GM11168 (cell line): ENCODE results near the gene TTC32.

Source experiments
- in situ Hi-C: fragments of 300-500 bp; cut with MboI; formaldehyde crosslinking; loops from one replicate; pipeline ENCODE4 v1.12.0; 2022; ENCODE audit warnings: low sequenced_read_pairs; ENCODE audit not compliant: unreplicated experiment

TTC32 gene

DNA sequence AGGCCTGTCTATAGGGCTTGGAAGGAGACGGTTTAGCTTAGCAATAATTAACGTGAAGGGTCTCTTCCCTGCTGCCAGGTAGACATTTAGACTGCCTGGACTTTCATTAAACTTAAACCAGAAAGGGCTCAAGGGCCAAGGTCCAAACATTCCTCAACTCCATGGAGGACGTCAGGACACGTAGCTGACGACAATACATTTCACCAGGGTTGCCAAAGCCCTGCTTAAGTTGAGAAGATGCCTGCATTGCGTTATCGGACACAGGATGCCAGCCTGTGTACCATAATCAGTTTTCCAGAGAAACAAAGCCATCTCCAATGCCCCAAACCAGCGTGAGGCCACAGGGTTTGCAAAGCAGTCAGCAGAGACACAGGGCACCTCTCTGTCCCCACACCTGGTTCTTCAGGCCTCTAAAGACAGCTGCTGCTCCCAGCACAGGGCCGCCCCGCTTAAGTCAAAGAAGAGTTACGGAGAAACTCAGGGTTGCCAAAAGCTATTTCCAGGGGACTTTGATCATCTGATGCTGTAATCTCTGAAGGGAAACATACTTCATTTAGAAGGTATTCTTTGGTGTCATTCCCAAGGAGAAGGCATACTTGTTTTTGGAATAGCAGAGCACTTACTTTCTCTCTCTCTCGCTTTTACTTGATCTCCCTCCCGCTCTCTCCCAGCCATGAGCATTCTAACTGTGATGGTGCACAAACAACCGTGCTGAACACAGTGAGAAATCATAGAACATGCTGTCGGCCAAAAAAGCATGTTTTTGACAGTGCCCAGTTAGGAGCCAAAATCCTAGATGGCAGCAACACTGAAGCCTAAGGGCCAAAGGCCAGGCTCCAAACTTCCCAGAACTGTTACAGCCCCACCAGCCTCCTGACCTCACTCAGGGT lies 46.0 kb downstream of the TTC32 start:
- in situ Hi-C loops, result loop anchor here (10.0 to 25.0 kb wide), 2 partner anchors 501 to 1093 kb away; partner anchors contain the start of gene OSR1

DNA sequence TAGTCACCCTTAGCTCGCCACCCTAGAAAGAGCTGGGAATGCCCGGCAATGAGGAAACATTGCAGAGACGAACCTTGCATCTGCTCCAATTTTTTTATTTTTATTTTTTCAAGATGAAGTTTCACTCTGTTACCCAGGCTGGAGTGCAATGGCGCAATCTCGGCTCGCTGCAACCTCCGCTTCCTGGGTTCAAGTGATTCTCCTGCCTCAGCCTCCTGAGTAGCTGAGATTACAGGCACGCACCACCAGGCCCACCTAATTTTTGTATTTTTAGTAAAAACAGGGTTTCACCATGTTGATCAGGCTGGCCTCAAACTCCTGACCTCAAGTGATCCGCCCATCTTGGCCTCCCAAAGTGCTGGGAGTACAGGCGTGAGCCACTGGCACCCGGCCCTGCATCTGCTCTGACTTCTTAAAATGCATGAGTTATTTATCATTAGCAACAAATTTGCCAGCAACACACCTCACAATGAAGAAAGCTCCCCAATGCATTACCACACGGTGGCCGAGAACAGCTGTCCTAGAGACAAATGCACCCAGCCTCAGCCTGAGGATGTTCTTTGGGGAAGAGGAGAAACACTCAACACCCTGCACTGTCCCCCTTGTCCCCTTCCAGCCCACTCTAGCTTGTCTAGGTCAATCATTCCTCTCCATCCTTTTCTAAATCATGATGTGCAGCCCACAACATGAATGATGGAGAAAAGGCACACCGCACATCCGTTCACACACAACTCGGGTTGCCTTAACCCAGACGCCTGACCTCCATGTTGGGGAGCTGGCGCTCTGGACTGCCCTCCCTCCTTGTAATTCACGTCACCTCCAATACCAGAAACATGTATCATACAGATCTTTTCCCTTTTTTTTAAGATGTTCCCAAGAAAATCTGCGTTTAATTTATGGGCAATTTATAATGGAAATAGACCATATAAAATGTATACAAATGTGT lies 46.9 kb downstream of the TTC32 start:
- in situ Hi-C loops, result loop anchor here (5.0 to 25.0 kb wide), 3 partner anchors 500 to 1333 kb away; partner anchors contain the start of gene OSR1

DNA sequence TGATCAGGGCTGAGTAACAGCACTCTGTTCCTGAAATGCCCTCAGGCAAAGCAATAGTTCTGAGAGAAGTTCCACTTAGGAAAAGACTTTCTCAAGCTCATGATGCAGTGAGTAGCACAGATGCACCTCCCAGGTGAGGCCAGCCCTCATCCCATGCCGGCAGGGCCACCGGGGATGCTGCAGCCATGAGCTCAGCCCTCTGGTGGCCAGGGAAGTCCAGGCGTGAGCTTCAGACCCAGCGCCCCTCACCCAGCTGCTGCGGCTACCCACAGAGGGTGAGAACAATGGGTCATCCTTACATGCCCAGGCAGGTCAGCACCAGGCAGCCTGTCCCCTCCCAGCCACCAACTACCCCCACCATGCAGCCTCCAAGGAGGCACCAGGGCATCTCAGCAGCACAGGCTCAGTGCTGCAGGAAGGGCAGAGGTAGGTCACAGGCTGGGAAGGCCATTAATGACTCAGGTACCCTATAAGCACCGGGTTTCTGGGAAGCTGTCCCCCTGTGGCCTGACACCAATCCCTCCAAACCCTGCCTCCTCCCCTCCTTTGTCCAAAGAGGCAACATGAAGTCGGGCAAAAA lies 50.6 kb downstream of the TTC32 start:
- in situ Hi-C loops, result loop anchor here (5.0 to 25.0 kb wide), 3 partner anchors 496 to 1329 kb away; partner anchors contain the start of gene OSR1

DNA sequence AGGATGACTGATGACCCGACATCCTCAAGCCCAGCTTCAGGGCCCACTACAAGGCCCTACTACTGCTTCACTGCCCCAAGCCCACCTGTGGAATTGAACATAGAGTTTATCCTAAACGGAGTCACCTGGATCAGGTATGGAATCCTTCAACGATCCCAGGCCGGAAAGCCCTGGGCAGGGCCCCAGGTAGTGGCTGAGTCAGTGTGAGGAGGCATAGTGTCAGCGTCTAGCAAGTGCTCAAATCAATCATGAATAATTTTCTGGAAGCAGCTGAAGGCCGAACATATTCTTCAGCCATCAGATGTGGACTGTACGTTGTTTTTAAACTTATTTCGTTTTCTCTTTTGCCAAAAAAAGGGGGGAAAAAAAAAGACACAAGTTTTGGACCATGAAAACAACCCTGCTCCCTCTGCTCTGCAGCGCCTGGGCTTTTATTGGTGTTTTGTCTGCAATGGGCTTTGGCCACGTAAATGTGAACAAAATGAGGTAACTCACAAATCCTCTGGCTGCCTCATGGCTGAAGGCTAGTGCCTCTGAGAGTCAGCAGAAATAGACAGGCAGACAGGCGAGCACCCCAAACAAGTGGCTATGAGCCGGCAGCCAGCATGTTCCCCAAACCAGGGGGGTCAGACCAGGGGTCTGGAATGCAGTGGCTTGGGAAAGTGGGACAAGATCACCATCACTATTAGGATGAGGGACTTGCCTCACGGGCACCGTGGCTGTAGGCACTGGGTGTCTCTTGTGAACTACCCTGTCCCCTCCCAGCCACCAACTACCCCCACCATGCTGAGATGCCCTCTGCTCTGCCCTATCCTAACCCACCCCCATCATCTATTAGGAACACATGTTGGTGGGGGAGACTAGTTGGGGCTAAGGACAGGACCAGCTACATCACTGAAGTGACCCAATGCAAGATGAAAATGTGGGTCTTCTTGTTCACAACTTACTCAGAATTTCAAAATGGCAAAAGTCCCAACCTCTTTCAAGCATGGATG lies 51.4 kb downstream of the TTC32 start:
- in situ Hi-C loops, result loop anchor here (5.0 to 25.0 kb wide), 3 partner anchors 496 to 1328 kb away; partner anchors contain the start of gene OSR1

DNA sequence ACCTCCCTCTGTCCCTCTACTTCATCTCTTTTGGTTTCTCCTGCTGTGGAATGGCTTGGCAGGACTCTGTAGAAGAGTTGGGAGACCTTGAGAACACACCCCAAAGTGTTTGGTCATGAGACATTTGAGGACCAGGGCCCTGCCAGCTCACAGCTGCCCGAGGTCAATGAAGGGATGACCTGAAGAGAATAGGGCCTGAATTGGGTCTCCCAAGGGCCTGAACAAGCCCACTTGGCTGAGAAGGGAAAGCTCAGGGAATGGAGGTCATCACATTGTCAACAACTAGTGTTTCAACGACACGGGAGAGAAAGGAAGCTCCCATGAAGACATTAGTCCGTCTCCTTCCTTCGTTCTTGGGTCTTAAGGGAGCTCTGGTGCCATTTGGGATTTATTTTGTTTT lies 52.8 kb downstream of the TTC32 start:
- in situ Hi-C loops, result no loop called here

DNA sequence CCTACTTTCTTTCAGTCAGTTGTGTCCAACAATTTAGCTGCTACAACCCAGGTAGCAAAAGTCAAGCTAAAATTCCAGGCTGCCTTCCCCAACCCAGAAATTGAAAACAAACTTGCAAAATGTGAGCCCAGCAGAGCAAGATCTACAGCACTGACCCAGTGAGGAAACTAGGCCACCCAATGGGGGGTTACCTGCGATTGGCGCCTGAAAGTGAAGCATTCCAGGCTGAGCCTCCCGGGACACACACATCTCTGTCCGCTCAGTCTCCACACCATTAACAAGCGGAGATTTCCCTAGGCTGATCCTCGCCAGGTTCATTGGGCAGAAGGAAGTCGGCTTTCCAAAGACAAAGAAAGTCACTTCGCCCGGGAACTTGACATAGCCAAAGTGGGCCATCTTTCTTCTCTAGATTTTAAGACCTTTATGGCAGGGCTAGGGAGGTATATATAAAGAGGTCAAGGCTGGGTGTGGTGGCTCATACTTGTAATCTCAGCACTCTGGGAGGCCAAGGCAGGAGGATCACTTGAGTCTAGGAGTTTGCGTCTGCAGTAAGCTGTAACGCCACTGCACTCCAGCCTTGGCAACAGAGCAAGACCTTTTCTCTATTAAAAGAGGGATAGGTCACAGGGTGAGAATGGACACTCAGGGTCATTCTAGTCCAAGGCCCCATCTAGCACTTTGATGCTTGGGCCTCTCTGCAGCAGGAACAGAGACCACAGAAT lies 53.6 kb downstream of the TTC32 start:
- in situ Hi-C loops, result no loop called here

DNA sequence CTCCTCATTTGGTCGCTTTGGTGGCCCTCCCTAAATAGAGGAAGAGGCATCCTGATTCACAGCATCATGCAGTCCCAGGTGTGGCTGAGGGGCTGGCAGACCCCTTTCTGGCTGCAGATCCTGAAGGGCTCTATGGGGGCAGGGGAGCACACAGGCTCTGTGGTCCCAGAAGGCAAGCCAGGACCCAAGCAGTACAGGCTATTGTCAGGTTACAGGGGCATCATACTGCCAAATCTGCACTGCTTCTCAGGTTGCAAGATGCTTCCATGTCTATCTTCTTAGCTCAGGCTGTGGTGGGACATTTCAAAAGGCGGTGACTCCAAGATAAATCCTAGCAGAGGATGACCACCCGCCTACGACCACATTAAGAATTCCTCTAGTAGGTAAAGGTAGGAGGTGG lies 54.3 kb downstream of the TTC32 start:
- in situ Hi-C loops, result no loop called here
